Measurements from ENCODE around the gene ZC3H8. TPM values are rescaled to one million over a fixed set of nuclear protein-coding genes. Genes with fewer than 3 reads are reported as not detected.
A peak's percentile ranks its signal among the peaks of the same experiment; 100 is the strongest.

ZC3H8 gene
- total RNA-seq, 2 experiments from 2014 or later: 10.5 to 16.0 TPM

DNA sequence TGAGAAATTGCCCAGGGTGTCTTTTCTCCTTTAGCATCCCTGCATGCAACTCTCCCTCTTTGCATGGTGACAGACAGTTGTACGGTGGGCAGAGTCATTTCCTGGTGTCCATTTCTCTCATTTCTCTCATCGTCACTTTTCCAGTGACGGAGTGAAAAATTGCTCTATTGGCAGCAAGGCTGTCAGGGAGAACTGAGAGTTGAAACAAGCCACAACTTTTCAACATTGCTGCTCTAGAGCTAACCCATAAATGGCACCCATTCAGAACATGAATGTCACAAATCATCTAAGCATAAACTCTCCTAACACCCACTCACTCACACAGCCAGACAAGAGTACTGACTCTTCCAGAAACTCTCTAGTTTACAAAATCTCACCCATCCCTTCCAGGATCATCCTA is 55.7 kb downstream of the ZC3H8 start:
- DNase-seq (no peak), ATAC-seq (no peak)
- CTCF ChIA-PET: no interaction called here
- H3K4me1 Mint-ChIP-seq: peaks cover 10% of the 10 kb centered on the region
- no peak overlapping the region for H3K4me3 Mint-ChIP-seq
- peaks cover 9% of the 10 kb centered on the region for H3K9me3 Mint-ChIP-seq (ENCODE audit: low read depth)
- peaks cover 5% of the 10 kb centered on the region for H3K36me3 Mint-ChIP-seq
- H3K27me3 Mint-ChIP-seq: peaks cover 4% of the 10 kb centered on the region
- no peak overlapping the region for H3K27ac Mint-ChIP-seq

GRCh38 chr2:112198780-112199179 is 56.1 kb downstream of the ZC3H8 start:
- H3K36me3 Mint-ChIP-seq: peaks cover 3% of the 10 kb centered on the region
- peaks cover 6% of the 10 kb centered on the region for H3K9me3 Mint-ChIP-seq (ENCODE audit: low read depth)
- H3K4me3 Mint-ChIP-seq: no peak overlapping the region
- H3K4me1 Mint-ChIP-seq: peaks cover 10% of the 10 kb centered on the region
- H3K27ac Mint-ChIP-seq: no peak overlapping the region
- H3K27me3 Mint-ChIP-seq: peaks cover 4% of the 10 kb centered on the region
- CTCF ChIA-PET: no interaction called here
- no peak for ATAC-seq
- DNase-seq: no peak

DNA sequence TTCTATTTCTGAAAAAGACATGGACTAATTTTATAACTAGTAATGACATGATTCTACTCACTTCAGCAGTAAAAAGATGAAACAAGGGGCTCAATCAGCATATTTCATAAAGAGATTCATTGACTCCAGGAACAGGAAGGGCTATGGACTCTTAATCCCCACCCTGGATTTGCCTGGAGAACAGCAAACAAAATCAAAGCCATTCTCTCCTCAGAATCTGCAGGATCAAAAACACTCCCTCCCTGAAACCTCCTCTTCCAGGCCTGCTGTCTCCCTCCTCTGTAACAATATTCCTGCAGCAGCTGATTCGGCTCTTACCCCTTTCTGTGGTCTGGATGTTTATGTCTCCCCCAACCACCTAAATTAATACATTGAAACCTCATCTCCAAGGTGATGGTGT is 57.0 kb downstream of the ZC3H8 start:
- peaks cover 10% of the 10 kb centered on the region for H3K4me1 Mint-ChIP-seq
- CTCF ChIA-PET: no interaction called here
- no peak overlapping the region for H3K4me3 Mint-ChIP-seq
- no peaks in the 10 kb centered on the region for H3K9me3 Mint-ChIP-seq (ENCODE audit: low read depth)
- DNase-seq (no peak), ATAC-seq (no peak)
- no peaks in the 10 kb centered on the region for H3K36me3 Mint-ChIP-seq
- H3K27me3 Mint-ChIP-seq: peaks cover 4% of the 10 kb centered on the region
- H3K27ac Mint-ChIP-seq: no peak overlapping the region

GRCh38 chr2:112195950-112196349 is 58.9 kb downstream of the ZC3H8 start:
- no peak for ATAC-seq

DNA sequence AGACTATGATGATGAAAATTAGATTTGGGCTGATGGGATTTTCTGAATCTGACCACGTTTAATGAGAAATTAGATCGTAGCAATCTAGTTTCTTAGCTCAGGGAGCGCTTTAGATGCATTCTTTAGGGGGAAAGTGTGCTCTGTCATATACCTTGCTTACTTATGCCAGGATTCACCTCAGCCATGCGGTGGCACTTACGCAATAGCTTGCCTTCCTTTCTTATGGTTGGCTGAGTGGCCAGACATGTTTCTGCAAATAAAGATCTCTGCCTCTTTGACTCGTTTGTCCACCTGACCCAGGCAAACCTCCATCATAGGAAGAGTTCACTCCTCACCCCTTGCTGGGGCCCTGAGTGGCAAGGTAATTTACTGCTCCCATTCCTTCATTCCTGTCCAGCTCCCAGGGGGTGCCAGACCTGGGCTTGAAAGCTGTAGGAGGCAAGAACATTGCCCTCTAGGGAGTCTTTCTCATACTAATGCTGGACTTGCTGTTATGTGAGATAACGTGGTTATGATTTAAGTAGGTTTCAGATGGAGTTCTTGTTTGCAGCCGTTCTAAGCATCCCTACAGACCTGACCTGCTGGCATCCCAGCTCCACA is 59.6 kb downstream of the ZC3H8 start:
- ATAC-seq: no peak
- Mint-ChIP-seq H3K9me3 (ENCODE audit: low read depth) (no peaks in the 10 kb centered on the region), H3K4me3 (no peak overlapping the region)

More at GRCh38 chr2:112195950-112196349, 58.9 kb downstream of the ZC3H8 start:
- no peaks in the 10 kb centered on the region for H3K9me3 Mint-ChIP-seq (ENCODE audit: low read depth)
- no peak overlapping the region for H3K27ac Mint-ChIP-seq
- no peak overlapping the region for H3K4me3 Mint-ChIP-seq
- H3K36me3 Mint-ChIP-seq: peaks cover 2% of the 10 kb centered on the region
- peaks cover 2% of the 10 kb centered on the region for H3K27me3 Mint-ChIP-seq
- DNase-seq: no peak
- peaks cover 10% of the 10 kb centered on the region for H3K4me1 Mint-ChIP-seq
- CTCF ChIA-PET: no interaction called here

DNA sequence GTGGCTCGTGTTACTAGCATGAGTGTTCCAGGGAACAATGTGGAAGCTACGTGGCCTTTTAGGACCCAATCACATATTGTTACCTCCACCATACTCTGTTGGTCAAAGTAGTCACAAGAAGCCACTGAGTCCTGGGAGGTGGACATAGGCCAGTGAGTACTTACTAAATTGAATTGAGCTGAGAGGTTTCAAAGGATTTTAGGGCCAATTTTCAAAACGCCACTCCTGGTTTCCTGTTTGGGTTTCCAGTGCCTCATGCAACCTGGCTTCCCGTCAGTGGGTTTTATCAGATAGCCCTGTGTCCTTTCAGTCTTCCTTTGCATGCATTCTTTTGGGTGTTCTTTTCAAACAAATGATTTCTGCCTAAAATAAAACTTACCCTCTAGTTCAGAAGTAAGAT is 60.4 kb downstream of the ZC3H8 start:
- H3K4me1 Mint-ChIP-seq: peaks cover 10% of the 10 kb centered on the region
- H3K36me3 Mint-ChIP-seq: peaks cover 2% of the 10 kb centered on the region
- CTCF ChIA-PET: interaction anchor here (1.3 kb wide), 1 partner anchor 11 kb away, joined by 3 read pairs; no protein-coding TSS in a partner anchor
- DNase-seq (no peak), ATAC-seq (no peak)
- no peak overlapping the region for H3K4me3 Mint-ChIP-seq
- peaks cover 2% of the 10 kb centered on the region for H3K27me3 Mint-ChIP-seq
- no peaks in the 10 kb centered on the region for H3K9me3 Mint-ChIP-seq (ENCODE audit: low read depth)
- H3K27ac Mint-ChIP-seq: no peak overlapping the region

More for the DNA sequence above, 59.6 kb downstream of the ZC3H8 start:
- peaks cover 10% of the 10 kb centered on the region for H3K4me1 Mint-ChIP-seq
- no peak overlapping the region for H3K27ac Mint-ChIP-seq
- no peak for DNase-seq
- CTCF ChIA-PET: interaction anchor here (1.3 kb wide), 1 partner anchor 11 kb away, joined by 3 read pairs; no protein-coding TSS in a partner anchor
- peaks cover 2% of the 10 kb centered on the region for H3K27me3 Mint-ChIP-seq
- peaks cover 2% of the 10 kb centered on the region for H3K36me3 Mint-ChIP-seq

- H3K27me3 Mint-ChIP-seq: peaks cover 2% of the 10 kb centered on the region
- H3K4me3 Mint-ChIP-seq: no peak overlapping the region
- no peaks in the 10 kb centered on the region for H3K9me3 Mint-ChIP-seq (ENCODE audit: low read depth)
- ATAC-seq (no peak), DNase-seq (no peak)
- H3K27ac Mint-ChIP-seq: no peak overlapping the region
- H3K4me1 Mint-ChIP-seq: peaks cover 14% of the 10 kb centered on the region
- H3K36me3 Mint-ChIP-seq: peaks cover 2% of the 10 kb centered on the region
- CTCF ChIA-PET: no interaction called here
These were observed 60.8 kb downstream of the ZC3H8 start for GRCh38 chr2:112194028-112194427.

GRCh38 chr2:112189001-112189556 is 65.8 kb downstream of the ZC3H8 start:
- Mint-ChIP-seq H3K36me3 (peaks cover 9% of the 10 kb centered on the region), H3K4me3 (no peak overlapping the region), H3K4me1 (peaks cover 20% of the 10 kb centered on the region), H3K27me3 (no peaks in the 10 kb centered on the region), H3K9me3 (ENCODE audit: low read depth) (no peaks in the 10 kb centered on the region), H3K27ac (peak overlapping the region; percentile 96)
- ATAC-seq (no peak), DNase-seq (peak; percentile 36)
- CTCF ChIA-PET: interaction anchor here (0.9 kb wide), 1 partner anchor 11 kb away, joined by 3 read pairs; no protein-coding TSS in a partner anchor

- Mint-ChIP-seq H3K27me3 (no peaks in the 10 kb centered on the region), H3K4me1 (peaks cover 23% of the 10 kb centered on the region), H3K4me3 (peak overlapping the region; percentile 36), H3K9me3 (ENCODE audit: low read depth) (no peaks in the 10 kb centered on the region), H3K27ac (peak overlapping the region; percentile 96), H3K36me3 (peaks cover 9% of the 10 kb centered on the region)
- ATAC-seq: peak; percentile 94
- CTCF ChIA-PET: interaction anchor here (0.7 to 1.3 kb wide), 3 partner anchors 12 to 67 kb away, joined by 3 read pairs; partner anchors contain the start of gene ZC3H8
- peak; percentile 84 for DNase-seq
These were observed 66.8 kb downstream of the ZC3H8 start for GRCh38 chr2:112187805-112188596.

DNA sequence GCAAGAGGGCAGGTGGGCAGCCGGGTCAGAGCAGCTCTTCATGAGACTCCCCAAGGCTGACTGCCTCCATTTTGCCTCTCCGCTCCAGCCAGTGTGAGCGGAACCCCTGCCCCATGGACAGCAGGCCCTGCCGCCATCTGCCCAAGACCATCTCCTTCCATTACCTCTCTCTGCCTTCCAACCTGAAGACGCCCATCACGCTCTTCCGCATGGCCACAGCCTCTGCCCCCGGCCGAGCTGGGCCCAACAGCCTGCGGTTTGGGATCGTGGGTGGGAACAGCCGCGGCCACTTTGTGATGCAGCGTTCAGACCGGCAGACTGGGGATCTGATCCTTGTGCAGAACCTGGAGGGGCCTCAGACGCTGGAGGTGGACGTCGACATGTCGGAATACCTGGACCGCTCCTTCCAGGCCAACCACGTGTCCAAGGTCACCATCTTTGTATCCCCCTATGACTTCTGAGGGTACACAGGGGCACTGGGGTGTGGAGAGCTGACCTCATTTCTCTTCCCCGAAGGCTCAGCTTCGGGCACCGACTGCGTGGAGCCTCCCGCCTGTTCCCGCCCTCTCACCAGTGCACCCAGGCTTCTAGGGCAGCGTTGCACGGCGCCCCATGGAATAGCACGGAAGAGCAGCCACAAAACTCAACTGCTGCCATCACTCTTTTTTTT is 67.7 kb downstream of the ZC3H8 start:
- H3K4me3 Mint-ChIP-seq: no peak overlapping the region

DNA sequence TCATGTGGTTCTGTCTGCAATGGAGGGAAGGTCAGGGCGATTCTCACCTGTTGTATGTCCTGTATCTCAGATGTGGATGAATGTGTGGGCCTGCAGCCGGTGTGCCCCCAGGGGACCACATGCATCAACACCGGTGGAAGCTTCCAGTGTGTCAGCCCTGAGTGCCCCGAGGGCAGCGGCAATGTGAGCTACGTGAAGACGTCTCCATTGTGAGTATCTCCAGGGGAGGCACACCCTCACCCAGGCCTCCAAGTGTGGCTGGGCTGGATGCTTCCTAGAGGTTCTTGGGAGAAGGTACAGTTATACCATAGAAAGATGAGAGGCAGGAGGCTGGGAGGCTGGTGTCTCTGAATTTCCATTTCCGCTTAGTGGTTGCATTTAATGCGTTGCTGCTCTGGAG is 69.7 kb downstream of the ZC3H8 start:
- Mint-ChIP-seq H3K4me1 (peaks cover 23% of the 10 kb centered on the region), H3K27ac (no peak overlapping the region), H3K36me3 (peaks cover 10% of the 10 kb centered on the region), H3K9me3 (ENCODE audit: low read depth) (no peaks in the 10 kb centered on the region), H3K4me3 (no peak overlapping the region), H3K27me3 (peaks cover 20% of the 10 kb centered on the region)
- no peak for ATAC-seq
- CTCF ChIA-PET: no interaction called here
- DNase-seq: peak; percentile 35

More for the DNA sequence above, 67.7 kb downstream of the ZC3H8 start:
- peaks cover 23% of the 10 kb centered on the region for H3K4me1 Mint-ChIP-seq
- CTCF ChIA-PET: interaction anchor here (0.7 to 1.3 kb wide), 2 partner anchors 55 to 68 kb away, joined by 3 read pairs; partner anchors contain the start of gene ZC3H8
- H3K27me3 Mint-ChIP-seq: peaks cover 7% of the 10 kb centered on the region
- peak overlapping the region; percentile 96 for H3K27ac Mint-ChIP-seq
- H3K36me3 Mint-ChIP-seq: peaks cover 9% of the 10 kb centered on the region
- no peak for ATAC-seq
- H3K9me3 Mint-ChIP-seq (ENCODE audit: low read depth): no peaks in the 10 kb centered on the region
- peak; percentile 36 for DNase-seq

- H3K4me1 Mint-ChIP-seq: peaks cover 20% of the 10 kb centered on the region
- H3K9me3 Mint-ChIP-seq (ENCODE audit: low read depth): no peaks in the 10 kb centered on the region
- peak; percentile 30 for DNase-seq
- no peak overlapping the region for H3K27ac Mint-ChIP-seq
- no peak overlapping the region for H3K4me3 Mint-ChIP-seq
- H3K27me3 Mint-ChIP-seq: peaks cover 26% of the 10 kb centered on the region
- ATAC-seq: no peak
- peaks cover 10% of the 10 kb centered on the region for H3K36me3 Mint-ChIP-seq
- CTCF ChIA-PET: interaction anchor here (0.9 to 1.3 kb wide), 2 partner anchors 11 to 43 kb away, joined by 3 read pairs; no protein-coding TSS in a partner anchor
These were observed 70.7 kb downstream of the ZC3H8 start for GRCh38 chr2:112184121-112184520.

Measured in activated CD8-positive, alpha-beta memory T cell treated with anti-CD3 and anti-CD28 coated beads, Interleukin-2, amount 10 ng/mL, durations not matched to agents 7 days and 5 days (primary cell).